ENCODE measurements around the gene HEMK1.
A peak's percentile ranks its signal among the peaks of the same experiment; 100 is the strongest.

The HEMK1 gene

GRCh38 chr3:50542177-50543034, 26.9 kb upstream of the HEMK1 start:
- FAIRE-seq: peak; percentile 61

GRCh38 chr3:50545781-50546180, 23.5 kb upstream of the HEMK1 start:
- DNase-seq (ENCODE audit: low spot score) (no peak), FAIRE-seq (no peak)

More at GRCh38 chr3:50542177-50543034, 26.9 kb upstream of the HEMK1 start:
- DNase-seq (ENCODE audit: low spot score): peak; percentile 87

GRCh38 chr3:50549226-50549625, 20.1 kb upstream of the HEMK1 start:
- no peak for FAIRE-seq
- DNase-seq (ENCODE audit: low spot score): no peak

- DNase-seq (ENCODE audit: low spot score) (peak; percentile 72), FAIRE-seq (no peak)
Measured at GRCh38 chr3:50550079-50550736, 19.1 kb upstream of the HEMK1 start.

GRCh38 chr3:50551054-50551659, 18.2 kb upstream of the HEMK1 start:
- no peak for DNase-seq (ENCODE audit: low spot score)
- no peak for FAIRE-seq

- DNase-seq (ENCODE audit: low spot score) (no peak), FAIRE-seq (no peak)
Measured at GRCh38 chr3:50551681-50552435, 17.5 kb upstream of the HEMK1 start.

GRCh38 chr3:50552598-50552997, 16.7 kb upstream of the HEMK1 start:
- FAIRE-seq: no peak

GRCh38 chr3:50554553-50554952, 14.8 kb upstream of the HEMK1 start:
- DNase-seq (ENCODE audit: low spot score): no peak
- FAIRE-seq: no peak

More at GRCh38 chr3:50552598-50552997, 16.7 kb upstream of the HEMK1 start:
- no peak for DNase-seq (ENCODE audit: low spot score)

GRCh38 chr3:50557106-50557505, 12.2 kb upstream of the HEMK1 start:
- no peak for FAIRE-seq

GRCh38 chr3:50557915-50558314, 11.4 kb upstream of the HEMK1 start:
- no peak for FAIRE-seq
- no peak for DNase-seq (ENCODE audit: low spot score)

More at GRCh38 chr3:50557106-50557505, 12.2 kb upstream of the HEMK1 start:
- no peak for DNase-seq (ENCODE audit: low spot score)

- FAIRE-seq (no peak), DNase-seq (ENCODE audit: low spot score) (no peak)
Measured at GRCh38 chr3:50559702-50560101, 9.6 kb upstream of the HEMK1 start.

GRCh38 chr3:50562861-50563260, 6.5 kb upstream of the HEMK1 start:
- DNase-seq (ENCODE audit: low spot score) (no peak), FAIRE-seq (no peak)

GRCh38 chr3:50563867-50564266, 5.5 kb upstream of the HEMK1 start:
- DNase-seq (ENCODE audit: low spot score): no peak
- FAIRE-seq: no peak

- FAIRE-seq (no peak), DNase-seq (ENCODE audit: low spot score) (no peak)
Measured at GRCh38 chr3:50564321-50564720, 5.0 kb upstream of the HEMK1 start.

GRCh38 chr3:50567011-50567385, 2.3 kb upstream of the HEMK1 start:
- FAIRE-seq (no peak), DNase-seq (ENCODE audit: low spot score) (no peak)

GRCh38 chr3:50567386-50568167, 1.7 kb upstream of the HEMK1 start, which contains the start of gene C3orf18:
C3orf18 (minus strand) TSS chr3:50567747; CDS start chr3:50565699, 2,048 bp downstream.
- DNase-seq (ENCODE audit: low spot score): peak; percentile 96
- FAIRE-seq: no peak

GRCh38 chr3:50570508-50571279, 1.4 kb downstream of the HEMK1 start:
- FAIRE-seq: peak; percentile 13
- DNase-seq (ENCODE audit: low spot score): no peak

- no peak for FAIRE-seq
- DNase-seq (ENCODE audit: low spot score): no peak
Measured at GRCh38 chr3:50571486-50571885, 2.2 kb downstream of the HEMK1 start.

GRCh38 chr3:50572158-50572557, 2.8 kb downstream of the HEMK1 start:
- FAIRE-seq (no peak), DNase-seq (ENCODE audit: low spot score) (peak; percentile 64)

Measured in urothelium cell line (cell line).